Karpas-422 (cell line): ENCODE data around the gene IKZF4. TPM values are rescaled to one million over a fixed set of nuclear protein-coding genes. Genes with fewer than 3 reads are reported as not detected.

Source experiments
- DNase-seq: peaks from one replicate; pipeline ENCODE4 v3.0.0-alpha.2; 2015
- H2AFZ ChIP-seq: fragments of 200-600 bp; sonication (generic); 2 replicates; pipeline ENCODE4 v1.6.1; 2014; ENCODE audit warnings: antibody characterized with exemption, low read length, mixed read lengths
- H3K27ac ChIP-seq: fragments of 200-600 bp; sonication (generic); 2 replicates; pipeline ENCODE4 v1.5.1; 2014; ENCODE audit warnings: mild to moderate bottlenecking, low read length, moderate library complexity
- H3K27me3 ChIP-seq: fragments of 200-600 bp; sonication (generic); 2 replicates; pipeline ENCODE4 v1.6.1; 2014; ENCODE audit warnings: low read length, mixed read lengths
- H3K36me3 ChIP-seq: fragments of 200-600 bp; sonication (generic); 2 replicates; pipeline ENCODE4 v1.6.1; 2014; ENCODE audit warnings: low read length, mixed read lengths; ENCODE audit not compliant: insufficient read depth
- H3K4me1 ChIP-seq: fragments of 200-600 bp; sonication (generic); 2 replicates; pipeline ENCODE4 v1.6.1; 2014; ENCODE audit warnings: mild to moderate bottlenecking, low read length, mixed read lengths
- H3K4me2 ChIP-seq: fragments of 200-600 bp; sonication (generic); 2 replicates; pipeline ENCODE4 v1.6.1; 2014; ENCODE audit warnings: low read length, low read depth, mild to moderate bottlenecking; ENCODE audit not compliant: poor library complexity, severe bottlenecking
- H3K4me3 ChIP-seq: fragments of 200-600 bp; sonication (generic); 2 replicates; pipeline ENCODE4 v1.5.1; 2014; ENCODE audit warnings: mild to moderate bottlenecking, antibody characterized with exemption, low read length, mixed read lengths
- H3K79me2 ChIP-seq: fragments of 200-600 bp; sonication (generic); 2 replicates; pipeline ENCODE4 v1.6.1; 2014; ENCODE audit warnings: mild to moderate bottlenecking, low read length, mixed read lengths
- H3K9ac ChIP-seq: fragments of 200-600 bp; sonication (generic); 2 replicates; pipeline ENCODE4 v1.6.0; 2014; ENCODE audit warnings: low read length
- H3K9me2 ChIP-seq: fragments of 200-600 bp; sonication (generic), shearing (Covaris generic); replicated peaks from 2 replicates; pipeline ENCODE4 v1.6.0; 2014; ENCODE audit warnings: mild to moderate bottlenecking, low read length, moderate library complexity; ENCODE audit not compliant: insufficient read depth
- H3K9me3 ChIP-seq: fragments of 300-700, 200-600 bp; sonication (generic); 2 replicates; pipeline ENCODE4 v1.6.1; 2014; ENCODE audit warnings: low read length, mixed read lengths
- H4K20me1 ChIP-seq: fragments of 200-600 bp; sonication (generic); 2 replicates; pipeline ENCODE4 v1.6.1; 2014; ENCODE audit warnings: mild to moderate bottlenecking, antibody characterized with exemption, low read length, low read depth; ENCODE audit not compliant: insufficient read depth
- total RNA-seq: library from RNA; depleted of rRNA; stranded (reverse); fragments of >200 nt; shearing (Covaris generic); gene quantifications from 2 replicates; pipeline ENCODE4 v1.2.3, GENCODE V29; 2014; ENCODE audit warnings: low replicate concordance

IKZF4 gene
- total RNA-seq, 1 experiment from 2014 or later: 7.4 TPM

GRCh38 chr12:56078931-56079722, 58.3 kb downstream of the IKZF4 start:
- Histone ChIP-seq H3K4me2 (peak overlapping the region; percentile 77), H3K79me2 (no peaks in the 10 kb centered on the region), H3K27me3 (no peaks in the 10 kb centered on the region), H3K27ac (no peak overlapping the region), H2AFZ (peak overlapping the region; percentile 97; the same call in 1 of the 2 replicates), H3K9ac (peak overlapping the region; percentile 46; the same call in 1 of the 2 replicates), H3K9me3 (no peaks in the 10 kb centered on the region), H3K4me1 (peaks cover 15% of the 10 kb centered on the region), H4K20me1 (no peaks in the 10 kb centered on the region), H3K9me2 (no peaks in the 10 kb centered on the region), H3K4me3 (peak overlapping the region; percentile 68), H3K36me3 (no peaks in the 10 kb centered on the region)
- DNase-seq: peak; percentile 53

GRCh38 chr12:56079723-56080555, 59.1 kb downstream of the IKZF4 start, which contains the start of gene ERBB3:
Gene ERBB3 (plus strand): TSS chr12:56080165. CDS start chr12:56080301, 136 bp downstream.
- no peaks in the 10 kb centered on the region for H3K9me2 ChIP-seq
- no peaks in the 10 kb centered on the region for H3K9me3 ChIP-seq
- H3K36me3 ChIP-seq: no peaks in the 10 kb centered on the region
- peak within 1 kb of the TSS; percentile 77 for H3K4me2 ChIP-seq
- DNase-seq: peak; percentile 60
- peak within 1 kb of the TSS; percentile 97; the same call in 1 of the 2 replicates for H2AFZ ChIP-seq
- peak within 1 kb of the TSS; percentile 50; the same call in 1 of the 2 replicates for H3K9ac ChIP-seq
- peaks cover 15% of the 10 kb centered on the region for H3K4me1 ChIP-seq
- no peaks in the 10 kb centered on the region for H3K27me3 ChIP-seq
- H4K20me1 ChIP-seq: no peaks in the 10 kb centered on the region
- peak within 1 kb of the TSS; percentile 68 for H3K4me3 ChIP-seq
- no peaks in the 10 kb centered on the region for H3K79me2 ChIP-seq
- H3K27ac ChIP-seq: no peak within 1 kb of the TSS

GRCh38 chr12:56080556-56081138, 59.8 kb downstream of the IKZF4 start:
- no peak overlapping the region for H3K27ac ChIP-seq
- no peaks in the 10 kb centered on the region for H3K9me3 ChIP-seq
- H3K79me2 ChIP-seq: no peaks in the 10 kb centered on the region
- peaks cover 15% of the 10 kb centered on the region for H3K4me1 ChIP-seq
- H3K27me3 ChIP-seq: no peaks in the 10 kb centered on the region
- H3K4me3 ChIP-seq: no peak overlapping the region; the same call in 1 of the 2 replicates
- H3K4me2 ChIP-seq: peak overlapping the region; percentile 77
- H2AFZ ChIP-seq: no peak overlapping the region
- no peaks in the 10 kb centered on the region for H4K20me1 ChIP-seq
- H3K9ac ChIP-seq: no peak overlapping the region
- H3K9me2 ChIP-seq: no peaks in the 10 kb centered on the region
- peak; percentile 42 for DNase-seq
- H3K36me3 ChIP-seq: no peaks in the 10 kb centered on the region

GRCh38 chr12:56081393-56082347, 60.8 kb downstream of the IKZF4 start:
- H3K9ac ChIP-seq: no peak overlapping the region
- H4K20me1 ChIP-seq: no peaks in the 10 kb centered on the region
- H2AFZ ChIP-seq: no peak overlapping the region
- DNase-seq: peak; percentile 33
- no peak overlapping the region for H3K4me3 ChIP-seq
- no peak overlapping the region for H3K4me2 ChIP-seq
- no peaks in the 10 kb centered on the region for H3K27me3 ChIP-seq
- H3K79me2 ChIP-seq: no peaks in the 10 kb centered on the region
- H3K9me2 ChIP-seq: no peaks in the 10 kb centered on the region
- H3K36me3 ChIP-seq: no peaks in the 10 kb centered on the region
- H3K4me1 ChIP-seq: peaks cover 15% of the 10 kb centered on the region
- H3K27ac ChIP-seq: no peak overlapping the region
- H3K9me3 ChIP-seq: no peaks in the 10 kb centered on the region

GRCh38 chr12:56082382-56082781, 61.5 kb downstream of the IKZF4 start:
- Histone ChIP-seq H3K9ac (no peak overlapping the region), H3K4me1 (peaks cover 15% of the 10 kb centered on the region), H3K4me2 (no peak overlapping the region), H3K27ac (no peak overlapping the region), H3K27me3 (no peaks in the 10 kb centered on the region), H3K9me3 (no peaks in the 10 kb centered on the region), H3K79me2 (no peaks in the 10 kb centered on the region), H3K9me2 (no peaks in the 10 kb centered on the region), H4K20me1 (no peaks in the 10 kb centered on the region), H3K36me3 (no peaks in the 10 kb centered on the region), H2AFZ (no peak overlapping the region), H3K4me3 (no peak overlapping the region)
- DNase-seq: no peak

GRCh38 chr12:56082967-56083366, 62.1 kb downstream of the IKZF4 start:
- Histone ChIP-seq H3K9me2 (no peaks in the 10 kb centered on the region), H3K4me3 (no peak overlapping the region), H3K36me3 (no peaks in the 10 kb centered on the region), H3K4me1 (peaks cover 15% of the 10 kb centered on the region), H4K20me1 (no peaks in the 10 kb centered on the region), H2AFZ (no peak overlapping the region), H3K4me2 (no peak overlapping the region), H3K9me3 (no peaks in the 10 kb centered on the region), H3K27ac (no peak overlapping the region), H3K79me2 (no peaks in the 10 kb centered on the region), H3K9ac (no peak overlapping the region), H3K27me3 (no peaks in the 10 kb centered on the region)
- no peak for DNase-seq

GRCh38 chr12:56084958-56085543, 64.2 kb downstream of the IKZF4 start:
- no peaks in the 10 kb centered on the region for H4K20me1 ChIP-seq
- H3K9ac ChIP-seq: no peak overlapping the region
- no peak overlapping the region for H2AFZ ChIP-seq
- peaks cover 4% of the 10 kb centered on the region for H3K4me1 ChIP-seq
- H3K4me3 ChIP-seq: no peak overlapping the region
- H3K79me2 ChIP-seq: no peaks in the 10 kb centered on the region
- H3K36me3 ChIP-seq: no peaks in the 10 kb centered on the region
- H3K27ac ChIP-seq: no peak overlapping the region
- no peaks in the 10 kb centered on the region for H3K27me3 ChIP-seq
- DNase-seq: peak; percentile 65
- no peak overlapping the region for H3K4me2 ChIP-seq
- no peaks in the 10 kb centered on the region for H3K9me2 ChIP-seq
- H3K9me3 ChIP-seq: no peaks in the 10 kb centered on the region
